LNCaP clone FGC (cell line): Measurements from ENCODE around the gene CNEP1R1.
"Not testable (repeated sequence)": the region's sequence is repeated elsewhere in the genome, so short reads cannot be mapped to it uniquely, and the experiment has no call there.

Experiments used
- DNase-seq: peaks from one replicate; pipeline ENCODE4 v3.0.0-alpha.2; 2011; ENCODE audit warnings: low read depth
- H3K4me3 ChIP-seq: 2 replicates; pipeline ENCODE4 v1.5.1; 2011; ENCODE audit warnings: mild to moderate bottlenecking, low read depth, low read length, control low read depth
- TF ChIP-seq, protein P1 (sequence below): IDR thresholded peaks from 2 replicates; pipeline ENCODE4 v1.5.1; 2012; ENCODE audit warnings: mild to moderate bottlenecking; ENCODE audit not compliant: control insufficient read depth, insufficient read depth; ENCODE audit errors: extremely low read depth

Gene CNEP1R1

GRCh38 chr16:50002190-50002589 is 22.8 kb upstream of the CNEP1R1 start:
- DNase-seq: no peak
- no peak overlapping the region for H3K4me3 ChIP-seq
- TF ChIP-seq, protein P1, sequence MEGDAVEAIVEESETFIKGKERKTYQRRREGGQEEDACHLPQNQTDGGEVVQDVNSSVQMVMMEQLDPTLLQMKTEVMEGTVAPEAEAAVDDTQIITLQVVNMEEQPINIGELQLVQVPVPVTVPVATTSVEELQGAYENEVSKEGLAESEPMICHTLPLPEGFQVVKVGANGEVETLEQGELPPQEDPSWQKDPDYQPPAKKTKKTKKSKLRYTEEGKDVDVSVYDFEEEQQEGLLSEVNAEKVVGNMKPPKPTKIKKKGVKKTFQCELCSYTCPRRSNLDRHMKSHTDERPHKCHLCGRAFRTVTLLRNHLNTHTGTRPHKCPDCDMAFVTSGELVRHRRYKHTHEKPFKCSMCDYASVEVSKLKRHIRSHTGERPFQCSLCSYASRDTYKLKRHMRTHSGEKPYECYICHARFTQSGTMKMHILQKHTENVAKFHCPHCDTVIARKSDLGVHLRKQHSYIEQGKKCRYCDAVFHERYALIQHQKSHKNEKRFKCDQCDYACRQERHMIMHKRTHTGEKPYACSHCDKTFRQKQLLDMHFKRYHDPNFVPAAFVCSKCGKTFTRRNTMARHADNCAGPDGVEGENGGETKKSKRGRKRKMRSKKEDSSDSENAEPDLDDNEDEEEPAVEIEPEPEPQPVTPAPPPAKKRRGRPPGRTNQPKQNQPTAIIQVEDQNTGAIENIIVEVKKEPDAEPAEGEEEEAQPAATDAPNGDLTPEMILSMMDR: no peak

- H3K4me3 ChIP-seq: no peak overlapping the region
- TF ChIP-seq, protein P1: no peak
- no peak for DNase-seq
These were observed 20.8 kb upstream of the CNEP1R1 start for GRCh38 chr16:50004239-50004638.

DNA sequence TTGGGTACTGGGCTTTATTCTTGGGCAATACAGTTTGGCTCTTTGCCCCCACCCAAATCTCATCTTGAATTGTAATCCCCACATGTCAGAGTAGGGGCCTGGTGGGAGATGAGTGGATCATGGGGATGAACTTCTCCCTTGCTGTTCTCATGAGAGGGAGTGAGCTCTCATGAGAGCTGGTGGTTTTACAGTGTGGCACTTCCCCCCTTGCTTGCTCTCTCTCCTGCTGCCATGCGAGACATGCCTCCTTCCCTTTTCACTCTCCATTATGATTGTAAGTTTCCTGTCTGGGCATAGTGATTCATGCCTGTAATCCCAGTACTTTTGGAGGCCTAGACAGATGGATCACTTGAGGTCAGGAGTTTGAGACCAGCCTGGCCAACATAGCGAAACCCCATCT is 18.1 kb upstream of the CNEP1R1 start:
- TF ChIP-seq, protein P1: no peak
- no peak overlapping the region for H3K4me3 ChIP-seq
- no peak for DNase-seq

- no peak for DNase-seq
- TF ChIP-seq, protein P1: no peak
- no peak overlapping the region for H3K4me3 ChIP-seq
These were observed 17.3 kb upstream of the CNEP1R1 start for GRCh38 chr16:50007744-50008143.

GRCh38 chr16:50010212-50010611 is 14.8 kb upstream of the CNEP1R1 start:
- TF ChIP-seq, protein P1: no peak
- H3K4me3 ChIP-seq: no peak overlapping the region
- DNase-seq: no peak

- DNase-seq: no peak
- H3K4me3 ChIP-seq: no peak overlapping the region
- TF ChIP-seq, protein P1: no peak
These were observed 13.3 kb upstream of the CNEP1R1 start for GRCh38 chr16:50011707-50012106.

DNA sequence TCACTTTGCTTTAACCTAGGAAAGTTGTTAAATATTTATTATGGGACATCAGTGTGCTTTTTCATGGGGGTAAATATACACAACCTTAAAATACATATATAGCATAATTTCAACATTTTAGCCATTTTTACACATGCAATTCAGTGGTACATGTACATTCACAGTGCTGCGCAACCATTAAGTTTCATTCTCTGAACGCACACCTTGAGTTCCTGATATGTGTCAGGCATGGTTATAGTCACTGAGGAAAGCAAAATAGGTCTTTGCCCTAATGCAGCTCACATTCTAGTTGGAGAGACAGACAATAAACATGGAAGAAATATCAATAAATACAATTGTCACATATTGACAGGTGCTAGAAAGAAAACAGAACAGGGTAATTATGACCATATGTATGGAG is 12.8 kb upstream of the CNEP1R1 start:
- TF ChIP-seq, protein P1: no peak
- no peak overlapping the region for H3K4me3 ChIP-seq
- DNase-seq: no peak

DNA sequence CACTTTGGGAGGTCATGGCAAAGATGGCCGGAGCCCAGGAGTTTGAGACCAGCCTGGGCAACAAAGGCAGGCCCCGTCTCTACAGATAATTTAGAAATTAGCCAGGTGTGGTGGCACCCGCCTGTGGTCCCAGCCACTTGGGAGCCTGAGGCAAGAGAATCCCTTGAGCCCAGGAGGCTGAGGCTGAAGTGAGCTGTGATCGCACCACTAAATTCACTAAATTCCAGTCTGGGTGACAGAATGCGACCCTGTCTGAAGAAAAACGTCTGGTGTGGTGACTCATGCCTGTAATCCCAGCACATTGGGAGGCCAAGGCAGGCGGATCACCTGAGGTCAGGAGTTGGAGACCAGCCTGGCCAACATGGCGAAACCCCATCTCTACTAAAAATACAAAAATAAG is 10.8 kb upstream of the CNEP1R1 start:
- not testable (repeated sequence) for DNase-seq, H3K4me3 ChIP-seq
